ENCODE measurements around the gene TNFRSF21. TPM values are rescaled to one million over a fixed set of nuclear protein-coding genes. Genes with fewer than 3 reads are reported as not detected.

TNFRSF21 gene
- total and polyA plus RNA-seq, 10 of the 15 experiments (the other 5 are each of a cell fraction or from before 2014, with no cell fraction given): 0.09 to 1.0 (median 0.27) TPM

GRCh38 chr6:47195011-47195650 is 114.6 kb downstream of the TNFRSF21 start:
- ChIA-PET POLR2A (no interaction called here), CTCF (no interaction called here), RAD21 (ENCODE audit: unreplicated experiment) (no interaction called here), SMC1A (ENCODE audit: uncharacterized antibody, unreplicated experiment) (no interaction called here)
- no peak overlapping the region for H3K4me2 ChIP-seq (ENCODE audit: control insufficient read depth, insufficient read depth)
- H2AFZ ChIP-seq (ENCODE audit: control insufficient read depth, low read depth, low read length): no peak overlapping the region
- FAIRE-seq: no peak
- BruUV-seq (replicated peaks): no TSS peak
- no peaks in the 10 kb centered on the region for H3K36me3 ChIP-seq (ENCODE audit: control insufficient read depth in 2 of 2, insufficient read depth in 2 of 2, low read length in 1 of 2)
- intact Hi-C loops (cut with micrococcal nuclease; ENCODE audit: unreplicated experiment): no loop called here
- H4K20me1 ChIP-seq (ENCODE audit: control insufficient read depth, insufficient read depth): no peaks in the 10 kb centered on the region
- no peaks in the 10 kb centered on the region for H3K27me3 ChIP-seq (replicated peaks in 1 of 2; ENCODE audit: control insufficient read depth in 2 of 2, insufficient read depth in 2 of 2, low read length in 1 of 2)
- in situ Hi-C loops (cut with MboI): no loop called here
- no peak for DNase-seq (ENCODE audit: low read depth, low spot score)
- H3K4me1 ChIP-seq (ENCODE audit: control insufficient read depth, insufficient read depth, low read length): no peaks in the 10 kb centered on the region
- H3K27ac ChIP-seq (ENCODE audit: control insufficient read depth, insufficient read depth): no peak overlapping the region
- no peaks in the 10 kb centered on the region for H3K79me2 ChIP-seq (ENCODE audit: control insufficient read depth, insufficient read depth, low read length)
- H3K4me3 ChIP-seq: no peak overlapping the region
- 46% methylated on average over 4 of the region's 4 CpGs for WGBS (ENCODE audit: insufficient coverage, insufficient replicate concordance, low lambda C conversion rate, missing lambda C conversion rate)
- no peak for ATAC-seq
- no peaks in the 10 kb centered on the region for H3K9me3 ChIP-seq (replicated peaks; ENCODE audit: control insufficient read depth, insufficient read depth, low read length)
- TF ChIP-seq TCF7 (IDR thresholded peaks at IDR 0.05; ENCODE audit: borderline replicate concordance) (no peak), IKZF1 (conservative IDR thresholded peaks at IDR 0.05) (no peak)
- H3K9ac ChIP-seq (ENCODE audit: control insufficient read depth, insufficient read depth, low read length): no peak overlapping the region

- Histone ChIP-seq H3K36me3 (ENCODE audit: control insufficient read depth in 2 of 2, insufficient read depth in 2 of 2, low read length in 1 of 2) (no peaks in the 10 kb centered on the region), H3K9me3 (replicated peaks; ENCODE audit: control insufficient read depth, insufficient read depth, low read length) (no peaks in the 10 kb centered on the region), H3K27me3 (replicated peaks in 1 of 2; ENCODE audit: control insufficient read depth in 2 of 2, insufficient read depth in 2 of 2, low read length in 1 of 2) (peaks cover 0 to 3% of the 10 kb centered on the region in 2 experiments; a peak in 1 of 4 replicates), H2AFZ (ENCODE audit: control insufficient read depth, low read depth, low read length) (no peak overlapping the region), H3K9ac (ENCODE audit: control insufficient read depth, insufficient read depth, low read length) (no peak overlapping the region), H3K27ac (ENCODE audit: control insufficient read depth, insufficient read depth) (no peak overlapping the region), H3K4me3 (no peak overlapping the region), H4K20me1 (ENCODE audit: control insufficient read depth, insufficient read depth) (no peaks in the 10 kb centered on the region), H3K79me2 (ENCODE audit: control insufficient read depth, insufficient read depth, low read length) (no peaks in the 10 kb centered on the region), H3K4me1 (ENCODE audit: control insufficient read depth, insufficient read depth, low read length) (no peaks in the 10 kb centered on the region), H3K4me2 (ENCODE audit: control insufficient read depth, insufficient read depth) (no peak overlapping the region)
- RAD21 ChIA-PET (ENCODE audit: unreplicated experiment): no interaction called here
- POLR2A ChIA-PET: no interaction called here
- CTCF ChIA-PET: interaction anchor here (0.6 kb wide), 1 partner anchor 47 kb away, joined by 3 read pairs; no protein-coding TSS in a partner anchor
- 14% methylated on average over 1 of the region's 1 CpG for WGBS (ENCODE audit: insufficient coverage, insufficient replicate concordance, low lambda C conversion rate, missing lambda C conversion rate)
- intact Hi-C loops (cut with micrococcal nuclease; ENCODE audit: unreplicated experiment) (no loop called here), in situ Hi-C loops (cut with MboI) (no loop called here)
- DNase-seq (ENCODE audit: low read depth, low spot score) (no peak), FAIRE-seq (no peak), ATAC-seq (no peak)
- SMC1A ChIA-PET (ENCODE audit: uncharacterized antibody, unreplicated experiment): no interaction called here
- TF ChIP-seq E4F1 (IDR thresholded peaks at IDR 0.05; ENCODE audit: borderline replicate concordance, partially characterized antibody): no peak
- no peak for TF ChIP-seq NKRF (conservative IDR thresholded peaks at IDR 0.05)
- no peak for TF ChIP-seq ZBTB40 (IDR thresholded peaks at IDR 0.05; ENCODE audit: borderline replicate concordance)
- no TSS peak for BruUV-seq (replicated peaks)
These were observed 121.1 kb downstream of the TNFRSF21 start for GRCh38 chr6:47188588-47189021.
